K562 (cell line): ENCODE data around the gene CTSD. TPM values are rescaled to one million over a fixed set of nuclear protein-coding genes. Genes with fewer than 3 reads are reported as not detected.

Experiments
- ATAC-seq: fragments of 200-7000 bp; cut with Tn5 transposase; 3 replicates; pipeline ENCODE4 v1.9.1; 2020; ENCODE audit warnings: moderate library complexity
- BruUV-seq: library from RNA; stranded (reverse); fragments of 400-500 nt; replicated peaks from 2 replicates; lab custom pipeline; 2021; lab: Mats Ljungman, UMichigan
- CTCF ChIA-PET: fragments of 300-600 bp; formaldehyde crosslinking; extraction: SDS; loops from one replicate; lab custom pipeline; 2021; ENCODE audit warnings: low intra/inter-chr PET ratio; lab: Yijun Ruan, JAX
- POLR2A ChIA-PET: fragments of 300-600, 350-650 bp; sonication (Branson Sonifier 250); formaldehyde crosslinking; extraction: SDS; loops from one replicate; lab custom pipeline; 2021; ENCODE audit warnings: antibody characterized with exemption, inconsistent platforms; lab: Yijun Ruan, JAX
- DNase-seq, 4 experiments: peaks; one replicate each; pipeline versions ENCODE4 v3.0.0 to v3.0.0-alpha.2; 2011 to 2018; ENCODE audit warnings: low spot score in 3 of 4, mixed read lengths in 3 of 4; ENCODE audit errors: extremely low read depth in 1 of 4
- FAIRE-seq: peaks from 2 replicates; lab custom pipeline; 2011; peaks lifted over from hg19 to GRCh38; lab: Jason Lieb, UNC
- H2AFZ ChIP-seq: 2 replicates; pipeline ENCODE4 v1.6.0; 2011; ENCODE audit warnings: low read depth, low read length, control low read depth, inconsistent platforms
- H3K27ac ChIP-seq: fragments of 200-600 bp; 3 replicates; pipeline ENCODE4 v1.8.0; 2011; ENCODE audit warnings: low read depth, mild to moderate bottlenecking, control low read depth, inconsistent platforms, low read length, moderate library complexity, mixed read lengths; ENCODE audit errors: extremely low read depth
- H3K27me3 ChIP-seq, 2 experiments: fragments of 300-600 bp in 1 of 2; 2 replicates in 1 of 2; 3 replicates in 1 of 2; pipeline versions ENCODE4 v1.6.0 to v1.8.0; 2011; ENCODE audit warnings: inconsistent platforms in 2 of 2, low read length in 2 of 2, mild to moderate bottlenecking in 1 of 2, mixed read lengths in 1 of 2, moderate library complexity in 1 of 2; ENCODE audit not compliant: control insufficient read depth in 2 of 2, insufficient read depth in 2 of 2
- H3K36me3 ChIP-seq: fragments of 300-600 bp; 3 replicates; pipeline ENCODE4 v1.8.0; 2011; ENCODE audit warnings: mild to moderate bottlenecking, low read length, inconsistent platforms; ENCODE audit not compliant: control insufficient read depth, insufficient read depth
- H3K4me1 ChIP-seq, 2 experiments: fragments of 200-600 bp in 1 of 2; replicated peaks in 1 of 2; 2 replicates in 1 of 2; 3 replicates in 1 of 2; pipeline versions ENCODE4 v1.5.1 to v1.8.0; 2011; ENCODE audit warnings: inconsistent platforms in 2 of 2, low read length in 2 of 2, mild to moderate bottlenecking in 1 of 2, mixed read lengths in 1 of 2, moderate library complexity in 1 of 2; ENCODE audit not compliant: control insufficient read depth in 2 of 2, insufficient read depth in 2 of 2
- H3K4me2 ChIP-seq: 2 replicates; pipeline ENCODE4 v1.6.1; 2011; ENCODE audit warnings: low read length, control low read depth, inconsistent platforms, mixed read lengths; ENCODE audit not compliant: insufficient read depth
- H3K4me3 ChIP-seq: fragments of 200-600 bp; sonication (generic), shearing (Covaris generic); 2 replicates; pipeline ENCODE4 v1.5.1; 2016; ENCODE audit warnings: control low read depth, inconsistent platforms
- H3K79me2 ChIP-seq: fragments of 200-600 bp; 3 replicates; pipeline ENCODE4 v1.8.0; 2011; ENCODE audit warnings: low read length, inconsistent platforms; ENCODE audit not compliant: control insufficient read depth, insufficient read depth
- H3K9ac ChIP-seq, 2 experiments: 2 replicates each; pipeline versions ENCODE4 v1.6.0 to v1.6.1; 2011; ENCODE audit warnings: low read depth in 2 of 2, low read length in 2 of 2, control low read depth in 1 of 2, inconsistent platforms in 1 of 2, mild to moderate bottlenecking in 1 of 2, mixed read lengths in 1 of 2; ENCODE audit not compliant: insufficient read depth in 1 of 2
- H3K9me1 ChIP-seq: one replicate; pipeline ENCODE4 v1.6.0; 2011; ENCODE audit warnings: inconsistent platforms, mild to moderate bottlenecking, low read length, moderate library complexity; ENCODE audit not compliant: control insufficient read depth, insufficient read depth
- H3K9me3 ChIP-seq: replicated peaks from 2 replicates; pipeline ENCODE4 v1.5.1; 2011; ENCODE audit warnings: low read depth, low read length, inconsistent platforms; ENCODE audit not compliant: control insufficient read depth, insufficient read depth
- H4K20me1 ChIP-seq: replicated peaks from 2 replicates; pipeline ENCODE4 v1.6.1; 2011; ENCODE audit warnings: low read length, inconsistent platforms, mixed read lengths; ENCODE audit not compliant: control insufficient read depth, insufficient read depth
- AFF1 ChIP-seq, 2 experiments: fragments of 450-650 bp; IDR thresholded peaks; 2 replicates each; pipeline ENCODE4 v1.6.1; 2018; ENCODE audit warnings: mild to moderate bottlenecking in 2 of 2, low read depth in 1 of 2; ENCODE audit not compliant: partially characterized antibody in 2 of 2
- RBM14 ChIP-seq: fragments of 200-400 bp; formaldehyde crosslinking; IDR thresholded peaks from 2 replicates; pipeline ENCODE4 v1.6.1; 2018; ENCODE audit warnings: low read depth, mild to moderate bottlenecking, low read length, moderate library complexity, borderline replicate concordance; ENCODE audit not compliant: insufficient read depth
- WGBS: fragments of 100-300 bp; shearing (Covaris generic); methylation state at CpG from one replicate; pipeline ENCODE4 v1.1.6; 2016; ENCODE audit warnings: low coverage, mixed read lengths; ENCODE audit not compliant: insufficient coverage; ENCODE audit errors: missing lambda C conversion rate; 5-methylcytosine and 5-hydroxymethylcytosine counted together
- in situ Hi-C: fragments of 300-500 bp; cut with MboI; formaldehyde crosslinking; loops from 4 replicates; pipeline ENCODE4 v1.15.0; 2018; ENCODE audit warnings: inconsistent platforms, mixed read lengths
- intact Hi-C: fragments of 100-400 bp; cut with micrococcal nuclease; formaldehyde crosslinking; loops from 2 replicates; pipeline ENCODE4 v1.14.2; 2022
- polyA plus RNA-seq, 8 experiments: library from polyadenylated mRNA; depleted of rRNA in 4 of 8; stranded (reverse) in 5 of 8; unstranded in 3 of 8; fragments of >200 nt; fragmentation: Nextera tagmentation in 2 of 8; fragmentation: Illumina TruSeq in 1 of 8; extraction: Ambion mirVana in 2 of 8; extraction: Trizol in 1 of 8; gene quantifications; 2 replicates each; pipeline versions ENCODE4 v1.2.1 to v1.2.3, GENCODE V29; 2011 to 2014; ENCODE audit warnings: inconsistent platforms in 1 of 8, missing spikeins in 1 of 8
- total RNA-seq, 7 experiments: library from RNA; depleted of rRNA in 6 of 7; stranded (reverse); fragments of >200 nt in 6 of 7; fragmentation: Illumina TruSeq in 2 of 7; extraction: Trizol in 2 of 7; gene quantifications; 2 replicates each; pipeline versions ENCODE4 v1.2.1 to v1.2.3, GENCODE V29; 2011 to 2021; ENCODE audit warnings: low replicate concordance in 1 of 7

Gene CTSD
- total and polyA plus RNA-seq, 9 of the 15 experiments (the other 6 are each of a cell fraction or from before 2014, with no cell fraction given) = 1.0 to 112 (median 40.9) TPM

GRCh38 chr11:1812274-1812673 is 48.5 kb upstream of the CTSD start:
- no TSS peak for BruUV-seq
- POLR2A ChIA-PET = no interaction called here
- ATAC-seq (no peak), FAIRE-seq (no peak), DNase-seq (no peak)
- in situ Hi-C loops = no loop called here
- Histone ChIP-seq H3K9me1 (no peaks in the 10 kb centered on the region), H3K79me2 (no peaks in the 10 kb centered on the region), H3K36me3 (no peaks in the 10 kb centered on the region), H3K9ac (no peak overlapping the region), H3K27me3 (peaks cover 28 to 53% of the 10 kb centered on the region in 2 experiments), H3K9me3 (no peaks in the 10 kb centered on the region; the same call in 1 of the 2 replicates), H3K4me2 (no peak overlapping the region), H2AFZ (no peak overlapping the region), H3K4me1 (no peaks in the 10 kb centered on the region), H3K4me3 (no peak overlapping the region), H3K27ac (no peak overlapping the region), H4K20me1 (no peaks in the 10 kb centered on the region; the same call in 1 of the 2 replicates)
- intact Hi-C loops = no loop called here
- peak in 1 of 2 experiments; percentile 93 for TF ChIP-seq AFF1 (IDR thresholded peaks at IDR 0.05; ENCODE audit: low read depth in 1 of 2, partially characterized antibody in 2 of 2)
- no peak for TF ChIP-seq RBM14
- CTCF ChIA-PET = no interaction called here
- 4% methylated on average over 5 of the region's 5 CpGs for WGBS
